ENCODE measurements around the gene MAP3K9.

GRCh38 chr14:70784886-70785285 lies 24.4 kb downstream of the MAP3K9 start:
- TF ChIP-seq CTCF (IDR thresholded peaks at IDR 0.05) = no peak
- TF ChIP-seq ZNF138 (CRISPR knock-in tag; conservative IDR thresholded peaks at IDR 0.05) = no peak
- TF ChIP-seq FOXP1 (CRISPR knock-in tag; IDR thresholded peaks at IDR 0.05; ENCODE audit: borderline replicate concordance) = no peak
- TF ChIP-seq NFYB (CRISPR knock-in tag; conservative IDR thresholded peaks at IDR 0.05; ENCODE audit: low read depth) = no peak
- no peak for TF ChIP-seq ELF4 (CRISPR knock-in tag; IDR thresholded peaks at IDR 0.05; ENCODE audit: low read depth)
- no peak for TF ChIP-seq PREB (CRISPR knock-in tag; IDR thresholded peaks at IDR 0.05; ENCODE audit: borderline replicate concordance)
- no peak for TF ChIP-seq CDX4 (CRISPR knock-in tag; IDR thresholded peaks at IDR 0.05; ENCODE audit: borderline replicate concordance)

Measured in WTC11 (cell line).